Stimulated activated CD4-positive, alpha-beta T cell treated with anti-CD3 and anti-CD28 coated beads, TNF-alpha, amount 100 ng/mL, for 48 hours (primary cell): ENCODE results near the gene LY9.
"Not testable (repeated sequence)": the region's sequence is repeated elsewhere in the genome, so short reads cannot be mapped to it uniquely, and the experiment has no call there.

Experiments used
- DNase-seq, 3 donors: peaks; one replicate each; pipeline ENCODE4 v3.0.0-alpha.2; 2020; ENCODE audit warnings: low read depth in 3 of 3

Gene LY9

DNA sequence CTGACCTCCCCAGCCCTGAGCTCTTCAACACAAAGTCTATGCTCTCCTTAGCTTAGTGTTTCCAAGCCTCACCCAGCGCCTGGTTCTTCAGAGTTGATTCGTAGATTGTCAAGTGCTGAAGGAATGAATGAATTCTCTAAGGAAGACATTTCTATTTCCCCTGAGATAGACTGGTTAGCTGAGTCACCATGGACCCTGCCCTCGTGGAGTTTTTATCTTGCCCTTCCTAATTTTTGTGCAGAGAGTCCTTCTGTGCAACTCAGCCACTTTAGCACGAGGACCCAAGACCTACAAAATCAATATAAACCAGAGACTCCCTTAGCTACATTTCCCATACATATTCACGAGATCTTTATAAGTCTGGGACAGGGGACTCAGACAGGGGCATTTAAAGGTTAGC is 69.4 kb downstream of the LY9 start:
- no peak for DNase-seq

DNA sequence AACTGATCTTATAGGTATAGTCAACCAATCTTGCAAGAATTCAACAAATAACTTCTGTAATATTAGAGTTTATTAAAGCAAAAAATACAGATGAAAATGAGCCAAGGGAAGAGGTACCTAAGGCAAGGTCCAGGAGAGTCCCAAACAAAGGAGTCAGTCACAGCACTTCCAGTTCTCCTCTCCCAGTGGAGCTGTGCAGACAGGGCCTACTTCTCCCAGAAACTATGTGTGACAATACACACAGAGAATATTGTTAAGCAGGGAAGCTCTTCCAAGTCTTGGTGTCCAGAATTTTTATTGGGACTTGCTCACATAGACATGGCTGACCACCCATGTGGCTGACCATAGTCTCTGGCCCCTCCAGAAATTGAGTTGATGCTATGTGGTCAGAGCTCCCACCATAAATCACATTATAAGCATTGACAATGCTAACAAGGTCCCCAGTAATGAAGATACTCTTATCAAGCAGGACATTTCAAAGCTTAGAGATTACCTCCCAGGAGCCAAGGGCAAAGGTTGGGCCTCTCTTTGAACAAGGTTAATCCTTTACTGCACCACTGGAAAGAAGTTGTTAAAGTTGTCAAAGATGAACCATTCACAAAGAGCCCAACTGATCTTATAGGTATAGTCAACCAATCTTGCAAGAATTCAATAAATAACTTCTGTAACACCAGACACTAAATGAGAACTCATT is 70.2 kb downstream of the LY9 start:
- DNase-seq: no peak

DNA sequence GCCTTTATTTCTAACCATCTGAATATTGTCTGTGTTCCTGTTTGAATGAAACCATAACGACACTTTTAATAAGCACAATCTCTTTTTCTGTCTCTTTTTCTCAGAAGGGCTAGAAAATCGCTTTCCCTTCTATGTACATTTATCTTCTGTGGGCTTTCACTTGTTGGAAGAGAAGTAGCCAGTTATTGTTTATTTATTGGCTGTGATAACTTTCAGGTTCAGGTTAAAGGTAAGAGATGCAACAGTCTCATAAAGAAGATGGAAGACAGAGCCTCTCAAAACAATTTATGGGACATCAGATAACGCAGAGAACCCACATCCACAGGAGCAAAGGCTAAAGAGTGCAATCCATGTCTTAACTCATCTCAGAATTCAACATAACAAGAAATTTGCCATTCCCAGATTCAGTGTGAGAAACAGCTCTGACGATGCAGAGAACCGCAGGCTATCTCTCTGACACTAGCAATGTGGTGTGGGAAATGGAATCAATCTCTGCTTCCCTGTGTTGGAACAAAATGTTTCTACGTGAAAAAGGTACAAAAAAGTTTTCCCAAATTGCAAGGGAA is 70.8 kb downstream of the LY9 start:
- DNase-seq: no peak

DNA sequence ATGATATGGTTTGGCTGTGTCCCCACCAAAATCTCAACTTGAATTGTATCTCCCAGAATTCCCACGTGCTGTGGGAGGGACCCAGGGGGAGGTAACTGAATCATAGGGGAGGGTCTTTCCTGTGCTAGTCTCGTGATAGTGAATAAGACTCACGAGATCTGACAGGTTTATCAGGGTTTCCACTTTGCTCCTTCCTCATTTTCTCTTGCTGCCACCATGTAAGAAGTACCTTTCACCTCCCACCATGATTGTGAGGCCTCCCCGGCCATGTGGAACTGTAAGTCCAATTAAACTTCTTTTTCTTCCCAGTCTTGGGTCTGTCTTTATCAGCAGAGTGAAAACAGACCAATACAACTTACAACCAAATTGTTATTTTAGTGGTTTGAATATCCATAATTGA is 71.7 kb downstream of the LY9 start:
- not testable (repeated sequence) for DNase-seq

DNA sequence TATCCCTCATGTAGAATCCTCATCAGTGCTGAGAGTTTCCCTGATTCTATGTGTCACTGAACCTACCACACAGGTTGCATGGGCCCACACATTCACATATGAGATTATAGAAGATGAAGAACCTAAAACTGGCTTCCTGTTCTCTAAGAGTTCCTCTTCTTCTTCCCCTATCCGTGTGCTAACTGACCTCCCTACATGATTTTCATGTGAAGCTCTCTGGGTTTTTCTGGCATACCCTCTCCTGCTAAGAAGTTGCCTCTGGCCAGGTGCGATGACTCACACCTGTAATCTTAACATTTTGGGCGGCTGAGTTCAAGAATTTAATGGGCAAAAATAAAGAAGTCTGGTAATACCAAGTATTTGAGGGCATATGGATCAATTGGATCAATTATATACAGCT is 72.2 kb downstream of the LY9 start:
- no peak for DNase-seq

GRCh38 chr1:160874935-160875334 is 79.0 kb downstream of the LY9 start:
- no peak for DNase-seq

- DNase-seq: not testable (repeated sequence)
These were observed 79.6 kb downstream of the LY9 start for GRCh38 chr1:160875591-160875990.

DNA sequence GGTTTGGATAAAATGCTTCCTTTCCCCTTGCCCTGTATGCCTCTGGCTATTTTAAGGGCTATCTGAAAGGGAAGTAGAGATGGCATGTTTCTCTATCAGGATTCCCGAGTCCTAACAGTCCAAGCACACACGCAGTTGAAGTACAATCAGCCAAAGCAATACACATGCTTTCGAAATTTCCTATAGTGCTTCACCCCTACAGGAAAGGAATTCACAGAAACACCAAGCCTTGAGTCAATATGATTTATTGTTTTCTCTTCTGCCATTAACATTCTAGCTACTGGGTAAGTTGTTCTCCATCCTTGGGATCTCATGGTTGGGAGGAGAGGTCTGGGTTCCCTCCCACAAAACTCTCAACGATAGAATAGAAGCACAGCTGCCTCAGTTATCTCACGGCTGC is 80.3 kb downstream of the LY9 start:
- no peak for DNase-seq

DNA sequence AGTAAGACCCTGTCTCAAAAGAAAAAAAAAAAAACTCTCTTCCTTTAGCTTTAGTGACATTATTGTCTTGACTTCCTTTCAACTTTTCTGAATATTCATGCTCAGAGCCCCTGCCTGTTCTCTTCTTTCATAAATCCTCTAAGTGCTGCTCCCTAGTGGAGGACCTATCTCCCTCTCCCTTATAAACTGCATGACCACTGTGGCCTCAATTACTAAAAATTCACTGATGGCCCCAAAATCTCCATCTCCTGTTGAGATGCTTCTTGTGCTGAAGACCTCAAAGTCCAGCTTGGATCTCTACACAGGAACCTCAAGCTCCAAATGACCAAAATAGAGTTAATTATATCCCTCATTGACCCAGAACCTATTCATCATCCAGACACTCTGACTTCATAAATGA is 81.2 kb downstream of the LY9 start:
- no peak for DNase-seq
